Stimulated activated CD4-positive, alpha-beta T cell treated with anti-CD3 and anti-CD28 coated beads, TNF-alpha, amount 100 ng/mL, for 24 hours (primary cell): ENCODE results near the gene ATP1B1.
"Not testable (repeated sequence)": the region's sequence is repeated elsewhere in the genome, so short reads cannot be mapped to it uniquely, and the experiment has no call there.

Experiments
- DNase-seq, 3 experiments: peaks; one replicate each; pipeline ENCODE4 v3.0.0-alpha.2; 2020; ENCODE audit warnings: low read depth in 3 of 3

ATP1B1 gene

DNA sequence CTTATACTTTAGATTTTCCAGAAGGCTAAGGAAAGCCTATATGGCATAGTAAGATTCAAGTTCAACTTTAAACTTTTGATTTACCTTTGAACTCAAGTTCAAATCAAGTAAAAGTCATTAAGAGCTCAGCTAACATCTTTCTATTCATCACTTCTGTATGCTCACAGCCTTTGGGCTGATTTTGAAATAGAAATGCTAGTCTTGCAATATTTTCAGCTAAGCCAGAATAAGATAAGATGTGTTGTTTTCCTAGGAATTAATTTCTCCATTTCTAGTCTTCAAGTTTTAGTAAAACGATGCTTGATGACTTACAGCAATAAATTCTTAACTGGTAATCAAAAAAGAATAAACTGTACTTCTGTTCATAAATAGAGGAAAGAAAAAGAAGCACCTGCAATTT is 35.6 kb downstream of the ATP1B1 start:
- DNase-seq: no peak

DNA sequence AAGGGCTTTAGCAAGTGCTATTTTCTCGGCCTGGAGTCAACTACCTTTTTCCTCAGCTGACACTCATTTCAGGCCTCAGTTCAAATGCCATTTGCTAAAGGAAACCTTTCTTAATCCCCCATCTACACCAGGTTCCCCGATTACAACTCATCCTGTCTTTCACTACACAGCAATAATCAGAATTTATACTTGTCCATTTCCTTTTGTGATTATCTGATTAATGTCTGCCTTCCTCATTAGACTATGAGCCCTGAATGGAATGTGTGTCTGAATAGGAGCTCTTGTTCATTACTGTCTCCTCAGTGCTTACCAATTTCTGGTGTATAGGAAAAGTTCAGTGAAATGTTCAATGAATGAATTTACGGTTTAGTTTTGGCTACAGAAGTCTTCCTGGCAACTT is 36.9 kb downstream of the ATP1B1 start:
- DNase-seq: no peak

DNA sequence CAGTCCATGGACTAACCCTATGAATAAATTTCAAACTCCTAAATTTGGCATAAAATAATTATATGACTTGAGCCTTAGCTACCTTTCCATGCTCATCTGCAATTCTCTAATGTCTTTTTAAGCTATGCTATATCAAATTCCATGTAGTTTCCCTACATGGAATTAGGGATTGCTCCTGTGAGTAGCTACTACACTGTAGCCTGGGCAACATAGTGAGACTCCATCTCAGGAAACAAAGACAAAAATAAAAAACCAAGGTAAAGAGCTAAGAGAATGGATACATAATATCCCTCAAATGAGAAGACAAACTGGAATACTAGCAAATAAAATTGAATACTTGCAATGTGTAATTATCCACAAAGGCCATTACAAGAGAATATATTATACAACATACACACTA is 37.5 kb downstream of the ATP1B1 start:
- no peak for DNase-seq

DNA sequence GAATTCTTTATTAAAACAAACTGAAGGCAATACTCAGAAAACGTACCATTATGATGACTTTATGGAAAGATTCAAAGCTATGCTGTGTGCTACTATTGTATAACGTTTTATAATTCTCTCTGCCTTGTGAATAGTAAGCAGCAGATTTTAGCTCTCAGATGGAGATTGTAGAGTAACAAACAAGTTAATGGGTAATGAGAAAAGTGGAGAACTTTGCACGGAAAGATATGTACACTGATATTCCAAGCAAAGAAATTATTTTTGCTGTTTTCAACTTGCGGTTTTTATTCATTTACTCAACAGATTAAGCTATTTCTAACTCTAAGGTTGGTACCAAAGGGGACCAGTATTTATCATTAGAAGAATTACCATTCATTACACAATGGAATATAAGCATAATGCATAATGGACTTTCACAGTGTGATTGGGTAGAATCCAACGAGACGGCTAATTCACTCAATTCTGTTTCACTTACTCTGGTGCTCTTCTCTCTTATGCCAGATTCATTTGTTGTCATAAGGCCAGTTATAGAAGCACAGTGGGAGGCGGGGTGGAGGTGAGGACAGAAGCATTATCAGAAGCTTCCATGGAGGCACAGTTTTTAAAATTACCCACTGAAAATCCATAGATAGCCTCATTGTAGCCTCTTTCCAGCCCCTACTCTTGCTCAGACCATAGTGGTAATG is 38.6 kb downstream of the ATP1B1 start:
- DNase-seq: no peak

DNA sequence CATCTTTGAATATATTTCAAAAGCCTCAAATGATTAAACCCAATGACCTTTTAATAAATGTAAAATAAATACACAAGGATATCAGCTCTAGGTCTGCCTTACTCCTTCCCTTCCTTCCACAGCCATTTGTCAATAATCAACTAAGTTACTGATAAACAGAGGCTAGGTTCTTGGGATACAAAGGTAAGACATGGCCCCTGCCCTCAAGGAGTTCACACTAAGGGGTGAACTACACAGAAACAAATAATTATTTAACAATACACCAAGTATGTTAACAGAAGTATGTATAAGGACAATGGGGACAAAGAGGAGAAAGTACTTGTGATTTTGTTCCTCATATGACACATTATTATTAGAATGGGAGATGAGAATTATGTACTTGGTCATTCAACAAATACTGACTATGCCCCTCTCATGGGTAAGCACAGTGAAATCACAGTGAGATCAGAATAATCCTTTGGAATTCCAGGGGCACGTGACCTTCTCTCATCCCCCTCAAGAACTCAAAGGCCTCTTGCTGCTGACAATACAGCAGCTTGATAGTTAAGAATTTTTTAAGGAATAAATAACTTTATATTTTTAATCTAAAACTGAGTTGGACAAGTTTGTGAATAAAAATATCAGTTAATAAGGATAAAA is 40.2 kb downstream of the ATP1B1 start:
- no peak for DNase-seq

DNA sequence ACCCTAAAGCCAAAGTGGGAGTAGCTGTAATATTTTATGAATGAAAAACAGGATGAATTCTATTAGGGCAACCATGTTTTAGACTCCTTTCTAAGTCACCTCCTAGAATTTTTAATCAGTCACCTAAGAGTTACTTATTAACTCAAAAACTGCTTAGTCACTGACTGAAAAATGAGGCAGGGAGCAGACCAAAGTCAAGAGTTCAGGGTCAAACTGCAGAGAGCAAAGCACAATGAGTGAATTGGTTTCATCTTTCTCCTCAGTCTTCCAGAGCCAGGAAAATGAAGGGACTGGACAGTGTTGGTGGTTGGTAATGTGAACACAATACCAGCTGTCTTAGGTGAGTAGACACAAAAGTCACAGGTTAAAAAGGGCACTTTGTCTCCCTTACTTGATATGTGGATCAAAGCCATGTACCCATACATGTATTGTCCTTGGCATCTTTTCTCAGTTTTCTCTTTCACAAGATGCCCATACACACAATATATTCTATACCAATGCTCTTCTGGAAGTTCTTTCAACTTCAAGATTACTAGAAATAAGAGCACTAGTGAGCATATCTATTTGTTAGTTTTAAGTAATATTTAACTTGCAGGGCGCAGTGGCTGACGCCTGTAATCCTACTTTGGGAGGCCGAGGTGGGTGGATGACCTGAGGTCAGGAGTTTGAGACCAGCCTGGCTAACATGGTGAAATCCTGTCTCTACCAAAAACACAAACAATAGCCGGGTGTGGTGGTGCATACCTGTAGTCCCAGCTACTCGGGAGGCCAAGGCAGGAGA is 42.2 kb downstream of the ATP1B1 start:
- DNase-seq: no peak

DNA sequence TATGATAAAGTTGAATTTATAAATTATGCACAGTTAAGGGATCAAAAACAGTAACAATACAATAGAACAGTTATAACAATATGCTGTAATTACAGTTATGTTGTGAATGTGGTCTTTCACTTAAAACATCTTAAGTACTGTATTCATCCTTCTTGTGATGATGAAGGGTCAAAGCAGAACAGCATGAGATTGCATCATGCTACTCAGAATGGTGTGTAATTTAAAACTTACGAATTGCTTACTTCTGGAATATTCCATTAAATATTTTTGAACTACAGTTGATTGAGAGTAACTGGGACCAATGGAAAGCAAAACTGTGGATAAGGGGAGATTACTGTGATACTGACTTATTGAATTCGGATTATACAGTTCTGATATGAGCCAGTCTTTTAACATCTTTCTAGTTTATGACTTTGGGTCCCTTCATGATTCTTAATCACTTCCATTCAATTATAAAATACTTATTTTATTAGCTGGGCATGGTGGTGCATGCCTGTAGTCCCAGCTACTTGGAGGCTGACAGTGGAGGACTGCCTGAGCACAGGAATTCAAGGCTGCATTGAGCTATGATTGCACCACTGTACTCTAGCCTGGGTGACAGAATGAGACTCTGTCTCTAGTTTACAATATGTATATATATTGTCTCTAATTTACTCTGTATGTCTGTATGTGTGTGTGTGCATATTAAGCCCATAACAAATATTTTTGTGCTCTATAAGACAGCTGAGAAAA is 43.2 kb downstream of the ATP1B1 start:
- DNase-seq: no peak

DNA sequence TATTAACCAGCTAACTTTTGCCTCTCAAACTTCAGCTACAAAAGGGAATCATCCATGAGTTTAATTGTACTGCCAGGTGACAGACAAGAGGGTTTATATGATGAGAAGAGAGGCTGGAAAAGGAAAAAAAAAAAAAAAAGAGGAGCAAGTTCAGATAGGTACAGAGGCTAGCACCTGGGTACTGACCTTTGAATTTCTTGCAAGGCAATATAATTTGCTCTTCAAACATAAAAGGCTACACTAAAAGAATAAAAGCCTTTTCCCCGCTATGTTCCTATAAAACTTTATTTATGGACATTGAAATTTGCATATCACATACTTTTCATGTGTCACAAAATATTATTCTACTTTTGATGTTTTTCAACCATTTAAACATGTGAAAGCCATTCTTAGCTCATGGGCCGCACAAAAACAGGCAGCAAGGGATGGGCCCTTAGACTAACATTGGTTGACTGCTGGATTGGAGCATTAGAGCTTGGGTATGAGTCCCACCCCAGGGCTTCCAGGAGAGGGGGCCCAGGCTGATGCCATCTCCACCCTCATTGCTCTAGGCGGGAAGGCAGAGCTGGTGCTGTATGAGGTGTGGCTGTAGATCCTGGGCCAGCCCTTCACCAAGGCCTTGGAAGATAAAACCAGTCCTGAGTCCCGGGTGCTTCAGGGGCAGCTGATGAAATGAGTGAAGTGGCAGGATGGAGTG is 44.3 kb downstream of the ATP1B1 start:
- no peak for DNase-seq

DNA sequence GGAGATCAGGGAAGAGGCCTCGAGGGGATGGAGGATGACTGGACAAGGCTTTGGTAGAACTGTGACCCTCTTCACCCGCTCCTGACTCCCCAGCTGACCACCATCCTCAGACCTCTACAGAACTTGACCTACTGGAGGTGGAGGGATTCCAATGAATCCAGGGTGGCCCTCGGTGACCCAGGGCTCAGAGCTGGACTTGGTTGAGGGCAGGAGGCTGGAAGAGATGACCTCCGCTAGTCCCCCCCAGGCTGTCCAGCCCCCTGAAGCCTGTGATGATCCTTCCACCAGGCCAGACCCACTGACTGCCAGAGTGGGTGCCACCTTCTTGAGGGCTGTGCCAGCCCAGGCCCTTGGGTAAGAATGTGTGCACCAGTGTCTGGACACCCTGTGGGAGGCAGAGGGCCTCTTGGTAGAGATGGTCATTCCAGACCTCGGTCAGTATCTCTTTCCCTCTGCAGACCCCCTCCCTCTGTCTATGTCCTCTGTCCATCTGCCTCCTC is 44.9 kb downstream of the ATP1B1 start:
- DNase-seq: no peak

DNA sequence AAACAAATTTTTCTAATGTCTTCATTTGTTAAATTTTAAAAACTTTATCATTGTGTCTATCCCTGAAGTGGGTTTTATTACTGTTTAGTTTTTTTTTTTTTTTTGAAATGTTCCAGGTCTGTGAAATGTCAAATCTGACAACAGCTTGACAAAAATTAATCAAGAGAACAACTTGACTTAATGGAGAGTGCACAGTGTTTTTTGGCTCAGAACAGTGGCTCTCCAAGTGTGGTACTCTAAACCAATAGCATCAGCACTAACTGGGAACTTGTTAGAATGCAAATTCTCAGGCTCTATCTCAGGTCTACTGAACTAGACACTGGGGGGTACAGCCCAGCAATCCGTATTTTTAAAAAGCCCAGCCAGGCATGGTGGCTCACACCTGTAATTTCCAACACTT is 49.2 kb downstream of the ATP1B1 start:
- DNase-seq: no peak

DNA sequence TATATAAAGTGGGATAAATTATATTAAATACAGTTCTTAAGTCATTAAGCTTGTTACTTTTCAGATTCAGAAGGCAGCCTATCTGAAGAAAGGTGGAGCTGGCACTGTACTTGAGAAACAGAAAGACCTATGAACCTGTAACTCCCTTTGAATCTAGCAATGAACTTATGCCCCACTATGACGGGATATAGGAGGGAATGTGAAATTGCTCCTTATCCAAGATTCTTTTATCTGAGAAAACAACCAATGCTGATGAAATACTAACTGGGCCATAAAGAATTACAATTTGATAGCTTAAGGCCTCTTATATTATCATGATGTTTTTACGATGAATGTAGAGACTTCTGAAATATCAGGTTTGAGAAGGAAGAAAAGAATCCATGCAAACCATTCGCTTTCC is 50.1 kb downstream of the ATP1B1 start:
- no peak for DNase-seq

DNA sequence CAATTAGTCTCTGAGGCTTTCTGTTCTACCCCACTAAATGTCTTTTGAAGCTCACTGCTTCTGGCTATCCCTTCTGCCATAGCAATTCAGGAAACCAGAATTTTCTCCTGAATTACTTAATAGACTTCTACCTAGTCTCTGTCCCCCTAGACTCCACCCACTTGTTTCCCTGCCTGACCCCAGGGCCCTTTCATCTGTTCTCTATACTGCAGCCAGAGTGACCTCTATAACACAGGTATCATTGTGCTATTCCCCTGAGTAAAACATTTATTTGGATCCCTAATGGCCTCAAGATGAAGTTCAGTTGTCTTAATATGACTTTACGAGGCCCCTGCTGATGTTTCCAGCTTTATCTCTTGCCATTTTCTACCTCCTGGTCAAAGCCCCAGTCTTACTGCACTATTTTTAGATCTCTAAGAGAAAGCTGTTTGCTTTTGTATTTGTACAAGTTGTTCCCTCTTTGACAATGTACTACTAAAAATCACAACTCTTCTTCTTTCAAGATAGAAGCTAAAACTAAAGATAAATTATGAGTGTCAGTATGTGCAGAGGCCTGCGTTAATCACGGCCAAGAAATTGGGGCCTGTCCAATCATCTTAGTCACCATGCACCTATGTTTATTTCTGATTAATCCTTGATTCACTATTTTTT is 54.5 kb downstream of the ATP1B1 start:
- DNase-seq: no peak

DNA sequence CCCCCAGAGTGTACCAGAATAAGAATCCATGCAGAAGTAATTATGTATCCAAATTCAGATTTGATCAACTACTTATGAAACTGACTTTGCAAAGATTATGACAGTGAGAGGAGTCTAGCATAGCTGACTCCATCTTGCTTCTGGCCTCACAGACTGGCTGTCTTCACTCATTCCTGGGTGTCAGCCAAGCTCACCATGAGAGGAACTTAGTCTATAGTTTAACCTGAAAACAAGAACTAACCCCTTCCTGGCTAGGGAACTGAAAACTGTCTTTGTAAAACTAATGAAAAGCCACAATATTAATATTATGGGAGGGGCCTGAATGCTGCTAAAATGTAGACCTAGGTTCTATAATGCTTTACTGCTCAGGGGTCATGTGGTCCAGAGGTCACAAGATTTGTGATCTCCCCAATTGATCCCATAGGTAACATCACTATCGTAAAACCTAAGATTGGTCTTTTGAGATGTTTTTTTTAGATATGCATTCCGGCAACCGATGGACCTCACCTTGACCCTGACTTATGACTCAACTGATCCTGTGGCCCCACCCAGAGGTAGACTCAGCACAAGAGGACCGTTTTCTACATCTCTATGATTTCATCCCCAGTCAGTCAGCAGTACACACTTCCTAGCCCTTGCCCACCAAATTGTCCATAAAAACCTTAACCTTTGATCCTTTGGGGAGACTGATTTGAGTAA is 55.2 kb downstream of the ATP1B1 start:
- no peak for DNase-seq

DNA sequence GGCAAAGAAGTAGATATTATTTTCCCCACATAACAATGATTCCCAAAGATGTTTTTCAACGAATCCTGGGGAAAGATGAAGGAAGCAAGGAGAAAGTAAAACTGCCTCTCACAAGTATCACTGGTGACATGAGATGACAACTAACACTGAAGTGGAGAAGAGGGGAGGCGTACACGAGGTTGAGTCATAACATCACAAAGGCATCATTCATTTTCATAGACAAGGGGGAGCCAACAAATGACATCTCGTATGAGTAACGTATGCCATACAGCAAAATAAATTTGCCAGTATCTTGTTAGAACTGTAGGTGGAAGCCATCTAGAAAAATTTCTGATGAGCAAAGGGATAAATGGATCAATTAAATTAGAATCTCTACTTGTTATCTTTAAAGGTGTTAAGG is 56.6 kb downstream of the ATP1B1 start:
- DNase-seq: no peak

DNA sequence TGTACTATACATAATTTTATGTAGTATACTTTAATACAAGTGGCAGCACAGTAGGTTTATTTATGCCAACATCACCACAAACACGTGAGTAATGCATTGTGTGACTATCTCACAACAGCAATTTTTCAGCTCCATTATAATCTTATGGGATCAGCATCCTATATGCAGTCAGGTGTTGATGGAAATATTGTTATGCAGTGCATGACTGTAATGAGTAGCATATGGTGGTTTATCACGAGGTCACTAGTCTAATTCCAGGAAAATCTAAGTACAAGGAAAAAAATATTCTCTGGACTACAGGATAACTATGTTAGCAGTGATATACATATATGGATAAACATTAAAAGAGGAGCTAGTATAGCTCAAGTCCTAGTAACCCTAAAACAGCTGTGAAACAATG is 69.0 kb downstream of the ATP1B1 start:
- no peak for DNase-seq

DNA sequence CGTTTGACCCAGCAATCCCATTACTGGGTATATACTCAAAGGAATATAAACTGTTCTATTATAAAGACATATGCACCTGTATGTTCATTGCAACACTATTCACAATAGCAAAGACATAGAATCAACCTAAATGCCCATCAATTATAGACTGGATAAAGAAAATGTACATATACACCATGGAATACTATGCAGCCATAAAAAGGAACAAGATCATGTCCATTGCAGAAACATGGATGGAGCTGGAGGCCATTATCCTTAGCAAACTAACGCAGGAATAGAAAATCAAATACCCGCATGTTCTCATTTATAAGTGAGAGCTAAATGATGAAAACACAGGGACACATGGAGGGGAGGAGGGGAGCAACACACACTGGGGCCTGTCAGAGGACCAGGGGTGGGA is 72.9 kb downstream of the ATP1B1 start:
- not testable (repeated sequence) for DNase-seq

DNA sequence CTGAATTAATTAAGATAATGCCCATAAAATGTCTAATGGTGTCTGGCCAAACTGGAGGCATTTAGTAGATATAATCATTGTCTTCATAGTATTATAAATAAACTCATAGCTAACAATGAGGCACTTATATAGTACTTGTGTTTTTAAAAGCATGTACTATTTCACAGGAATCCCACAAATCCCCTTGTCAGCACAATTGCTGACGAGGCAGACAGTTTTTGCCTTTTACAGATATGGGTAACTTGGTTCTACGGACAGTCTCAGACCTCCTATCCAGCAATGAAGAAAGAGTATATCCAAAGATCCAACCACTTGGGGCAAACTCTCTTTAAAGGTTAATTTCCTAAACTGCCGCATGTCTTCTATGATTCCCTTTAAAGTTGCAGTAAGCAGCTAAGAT is 73.7 kb downstream of the ATP1B1 start:
- DNase-seq: no peak
